ENCODE results near the gene UGT1A5.

- TF ChIP-seq CTCF (conservative IDR thresholded peaks at IDR 0.05; ENCODE audit: low read length) (no peak), EZH2phosphoT487 (IDR thresholded peaks at IDR 0.05; ENCODE audit: borderline replicate concordance) (no peak)
Observed at GRCh38 chr2:233778030-233778429, 65.3 kb downstream of the UGT1A5 start, which contains the start of gene MROH2A.
